GM23338 (cell line): ENCODE data around the gene CARD10. TPM values are rescaled to one million over a fixed set of nuclear protein-coding genes. Genes with fewer than 3 reads are reported as not detected.

ENCODE experiments used
- ATAC-seq: fragments of 200-7000 bp; cut with Tn5 transposase; 3 replicates; pipeline ENCODE4 v1.9.1; 2020
- DNase-seq: peaks from one replicate; pipeline ENCODE4 v3.0.0-alpha.2; 2015; ENCODE audit warnings: low spot score
- H2AFZ ChIP-seq: fragments of 200-600 bp; sonication (generic); 2 replicates; pipeline ENCODE4 v1.8.0; 2016; ENCODE audit warnings: antibody characterized with exemption, mild to moderate bottlenecking, moderate library complexity
- H3F3A ChIP-seq: fragments of 200-600 bp; sonication (generic); replicated peaks from 2 replicates; pipeline ENCODE4 v1.8.0; 2017; ENCODE audit warnings: antibody characterized with exemption, mixed run types, low read depth
- H3K27ac ChIP-seq: fragments of 200-600 bp; sonication (generic); 2 replicates; pipeline ENCODE4 v1.6.1; 2016; ENCODE audit warnings: low read depth
- H3K27me3 ChIP-seq: fragments of 200-600 bp; sonication (generic); 2 replicates; pipeline ENCODE4 v1.8.0; 2016; ENCODE audit warnings: mild to moderate bottlenecking, mixed run types, moderate library complexity; ENCODE audit not compliant: insufficient read depth
- H3K36me3 ChIP-seq: fragments of 200-600 bp; sonication (generic); 2 replicates; pipeline ENCODE4 v1.8.0; 2016; ENCODE audit warnings: mild to moderate bottlenecking; ENCODE audit not compliant: insufficient read depth
- H3K4me1 ChIP-seq: fragments of 200-600 bp; sonication (generic); 2 replicates; pipeline ENCODE4 v1.8.0; 2016; ENCODE audit warnings: mild to moderate bottlenecking, moderate library complexity; ENCODE audit not compliant: insufficient read depth
- H3K4me2 ChIP-seq: fragments of 200-600 bp; sonication (generic); 2 replicates; pipeline ENCODE4 v1.7.1; 2017; ENCODE audit warnings: mixed run types
- H3K4me3 ChIP-seq: fragments of 200-600 bp; sonication (generic); 2 replicates; pipeline ENCODE4 v1.6.1; 2016; ENCODE audit warnings: mixed run types
- H3K79me2 ChIP-seq: fragments of 200-600 bp; sonication (generic); replicated peaks from 2 replicates; pipeline ENCODE4 v1.8.0; 2017; ENCODE audit warnings: mild to moderate bottlenecking; ENCODE audit not compliant: insufficient read depth
- H3K9me2 ChIP-seq: fragments of 200-600 bp; sonication (generic); 2 replicates; pipeline ENCODE4 v1.8.0; 2017; ENCODE audit not compliant: insufficient read depth
- H4K20me1 ChIP-seq: fragments of 200-600 bp; sonication (generic); replicated peaks from 2 replicates; pipeline ENCODE4 v1.8.0; 2017; ENCODE audit warnings: mild to moderate bottlenecking; ENCODE audit not compliant: insufficient read depth
- H3K27ac Mint-ChIP-seq: 2 replicates; pipeline ENCODE4 v1.8.0; 2020; ENCODE audit warnings: inconsistent platforms, mild to moderate bottlenecking, moderate library complexity, mixed read lengths
- H3K27me3 Mint-ChIP-seq: 3 replicates; pipeline ENCODE4 v1.8.0; 2022; ENCODE audit warnings: low read depth, mild to moderate bottlenecking, moderate library complexity, mixed read lengths, inconsistent platforms; ENCODE audit not compliant: insufficient read depth, poor library complexity
- H3K36me3 Mint-ChIP-seq: 3 replicates; pipeline ENCODE4 v1.8.0; 2021; ENCODE audit warnings: low read depth, mild to moderate bottlenecking, inconsistent platforms, moderate library complexity, mixed read lengths
- H3K4me1 Mint-ChIP-seq: 3 replicates; pipeline ENCODE4 v1.8.0; 2020; ENCODE audit warnings: mild to moderate bottlenecking, inconsistent platforms, mixed read lengths
- H3K4me3 Mint-ChIP-seq: 3 replicates; pipeline ENCODE4 v1.8.0; 2021; ENCODE audit warnings: moderate library complexity, mild to moderate bottlenecking, inconsistent platforms, mixed read lengths
- H3K9me3 Mint-ChIP-seq: 3 replicates; pipeline ENCODE4 v1.8.0; 2020; ENCODE audit warnings: moderate library complexity, mild to moderate bottlenecking, inconsistent platforms, mixed read lengths
- CREB1 ChIP-seq: fragments of 250-450 bp; sonication (Bioruptor Pico); IDR thresholded peaks from 2 replicates; pipeline ENCODE4 v1.5.0; 2020; ENCODE audit warnings: low read depth, mild to moderate bottlenecking, moderate library complexity
- CTCF ChIP-seq, 2 experiments: fragments of 200-600 bp in 1 of 2; sonication (generic) in 1 of 2; conservative IDR thresholded peaks; 2 replicates each; pipeline versions ENCODE4 v1.5.1 to v1.6.1; 2016 to 2017; ENCODE audit warnings: antibody characterized with exemption in 2 of 2, low read depth in 2 of 2, mild to moderate bottlenecking in 2 of 2, moderate library complexity in 1 of 2
- ETS1 ChIP-seq: IDR thresholded peaks from 2 replicates; pipeline ENCODE4 v1.6.1; 2016; ENCODE audit warnings: antibody characterized with exemption
- EZH2 ChIP-seq: fragments of 200-600 bp; sonication (generic); IDR thresholded peaks from one replicate; pipeline ENCODE4 v1.8.0; 2017; ENCODE audit warnings: antibody characterized with exemption, mild to moderate bottlenecking, low read depth; ENCODE audit not compliant: unreplicated experiment
- EZH2phosphoT487 ChIP-seq: fragments of 200-600 bp; sonication (generic); IDR thresholded peaks from one replicate; pipeline ENCODE4 v1.8.1; 2018; ENCODE audit warnings: antibody characterized with exemption; ENCODE audit not compliant: unreplicated experiment
- JUNB ChIP-seq: IDR thresholded peaks from one replicate; pipeline ENCODE4 v1.6.1; 2016; ENCODE audit warnings: antibody characterized with exemption; ENCODE audit not compliant: unreplicated experiment
- NANOG ChIP-seq: IDR thresholded peaks from 2 replicates; pipeline ENCODE4 v1.6.1; 2016; ENCODE audit warnings: antibody characterized with exemption, borderline replicate concordance
- POLR2AphosphoS5 ChIP-seq: IDR thresholded peaks from 2 replicates; pipeline ENCODE4 v1.6.1; 2016; ENCODE audit warnings: antibody characterized with exemption, low read depth
- REST ChIP-seq: IDR thresholded peaks from one replicate; pipeline ENCODE4 v1.6.1; 2018; ENCODE audit warnings: antibody characterized with exemption; ENCODE audit not compliant: unreplicated experiment
- STAT1 ChIP-seq: IDR thresholded peaks from one replicate; pipeline ENCODE4 v1.6.1; 2016; ENCODE audit warnings: antibody characterized with exemption; ENCODE audit not compliant: unreplicated experiment
- ZNF114 ChIP-seq: fragments of 250-450 bp; sonication (Bioruptor Pico); IDR thresholded peaks from 2 replicates; pipeline ENCODE4 v1.5.0; 2020; ENCODE audit warnings: mild to moderate bottlenecking, moderate library complexity
- ZNF331 ChIP-seq: fragments of 250-450 bp; sonication (Bioruptor Pico); IDR thresholded peaks from 2 replicates; pipeline ENCODE4 v1.5.0; 2020; ENCODE audit warnings: low read depth, mild to moderate bottlenecking, moderate library complexity
- ZNF462 ChIP-seq: fragments of 250-450 bp; sonication (Bioruptor Pico); IDR thresholded peaks from 2 replicates; pipeline ENCODE4 v1.5.0; 2020; ENCODE audit warnings: mild to moderate bottlenecking, moderate library complexity
- polyA plus RNA-seq: library from polyadenylated mRNA; unstranded; fragments of >200 nt; fragmentation: Nextera tagmentation; extraction: Ambion mirVana; gene quantifications from 2 replicates; pipeline ENCODE4 v1.2.1, GENCODE V29; 2016
- total RNA-seq: library from RNA; depleted of rRNA; stranded (reverse); fragments of >200 nt; shearing (Covaris generic); gene quantifications from 2 replicates; pipeline ENCODE4 v1.2.3, GENCODE V29; 2014

CARD10 gene
- total and polyA plus RNA-seq, 2 experiments from 2014 or later = 5.4 to 17.2 TPM

- Mint-ChIP-seq H3K27me3 (peaks cover 3% of the 10 kb centered on the region), H3K27ac (no peak overlapping the region), H3K36me3 (peaks cover 5% of the 10 kb centered on the region; the same call in 2 of the 3 replicates), H3K9me3 (no peaks in the 10 kb centered on the region), H3K4me3 (no peak overlapping the region), H3K4me1 (peaks cover 16% of the 10 kb centered on the region)
- H3K27me3 ChIP-seq = no peaks in the 10 kb centered on the region
- H4K20me1 ChIP-seq = no peaks in the 10 kb centered on the region
- TF ChIP-seq POLR2AphosphoS5 (no peak), ETS1 (no peak), CREB1 (CRISPR knock-in tag) (no peak), ZNF331 (CRISPR knock-in tag) (no peak), NANOG (no peak), EZH2 (no peak), ZNF114 (CRISPR knock-in tag) (no peak), EZH2phosphoT487 (no peak), ZNF462 (CRISPR knock-in tag) (no peak), STAT1 (no peak), CTCF (conservative IDR thresholded peaks at IDR 0.05; ENCODE audit: low read depth in 2 of 2) (no peak), REST (no peak), JUNB (no peak)
- DNase-seq (no peak), ATAC-seq (no peak)
- H3K4me3 ChIP-seq = no peak overlapping the region
- H3K27ac ChIP-seq = no peak overlapping the region
- no peak overlapping the region for H2AFZ ChIP-seq
- no peaks in the 10 kb centered on the region for H3F3A ChIP-seq
- no peaks in the 10 kb centered on the region for H3K9me2 ChIP-seq
- no peaks in the 10 kb centered on the region for H3K36me3 ChIP-seq
- no peaks in the 10 kb centered on the region for H3K79me2 ChIP-seq
- H3K4me1 ChIP-seq = no peaks in the 10 kb centered on the region
- no peak overlapping the region for H3K4me2 ChIP-seq
Measured at GRCh38 chr22:37509059-37509860, 10.0 kb downstream of the CARD10 start.
